ENCODE data around the gene OPCML. TPM values are rescaled to one million over a fixed set of nuclear protein-coding genes. Genes with fewer than 3 reads are reported as not detected.

Gene OPCML
- total RNA-seq, 1 experiment from 2014 or later: not detected

GRCh38 chr11:132438418-132438817 is 1093.9 kb downstream of the OPCML start:
- CTCF ChIA-PET: no interaction called here
- Histone ChIP-seq H3K36me3 (ENCODE audit: control insufficient read depth, insufficient read depth, low read length) (no peaks in the 10 kb centered on the region), H3K9me3 (ENCODE audit: control insufficient read depth, insufficient read depth, low read depth, low read length) (no peaks in the 10 kb centered on the region), H3K4me1 (ENCODE audit: control insufficient read depth, insufficient read depth, low read length) (no peaks in the 10 kb centered on the region), H3K4me3 (ENCODE audit: low read depth in 2 of 2, low read length in 2 of 2) (no peak overlapping the region), H3K27ac (ENCODE audit: low read length) (no peak overlapping the region), H3K27me3 (ENCODE audit: control insufficient read depth, insufficient read depth, low read length) (no peaks in the 10 kb centered on the region)
- POLR2A ChIA-PET: no interaction called here
- intact Hi-C loops (cut with micrococcal nuclease; ENCODE audit: unreplicated experiment) (no loop called here), in situ Hi-C loops (cut with HindIII; ENCODE audit: low pct_unique_long_range_greater_than_20kb, low sequenced_read_pairs) (no loop called here)
- DNase-seq (ENCODE audit: low read depth, low spot score): no peak
- TF ChIP-seq POLR2AphosphoS5 (IDR thresholded peaks at IDR 0.05; ENCODE audit: low read depth, low read length) (no peak), SIN3A (IDR thresholded peaks at IDR 0.05; ENCODE audit: borderline replicate concordance, insufficient read depth, low read depth, low read length) (no peak), TCF7L2 (IDR thresholded peaks at IDR 0.05; ENCODE audit: low read depth, low read length) (no peak), REST (IDR thresholded peaks at IDR 0.05; ENCODE audit: insufficient read depth in 1 of 2, low read depth in 2 of 2, low read length in 1 of 2) (no peak)
- TF ChIP-seq, protein P1, sequence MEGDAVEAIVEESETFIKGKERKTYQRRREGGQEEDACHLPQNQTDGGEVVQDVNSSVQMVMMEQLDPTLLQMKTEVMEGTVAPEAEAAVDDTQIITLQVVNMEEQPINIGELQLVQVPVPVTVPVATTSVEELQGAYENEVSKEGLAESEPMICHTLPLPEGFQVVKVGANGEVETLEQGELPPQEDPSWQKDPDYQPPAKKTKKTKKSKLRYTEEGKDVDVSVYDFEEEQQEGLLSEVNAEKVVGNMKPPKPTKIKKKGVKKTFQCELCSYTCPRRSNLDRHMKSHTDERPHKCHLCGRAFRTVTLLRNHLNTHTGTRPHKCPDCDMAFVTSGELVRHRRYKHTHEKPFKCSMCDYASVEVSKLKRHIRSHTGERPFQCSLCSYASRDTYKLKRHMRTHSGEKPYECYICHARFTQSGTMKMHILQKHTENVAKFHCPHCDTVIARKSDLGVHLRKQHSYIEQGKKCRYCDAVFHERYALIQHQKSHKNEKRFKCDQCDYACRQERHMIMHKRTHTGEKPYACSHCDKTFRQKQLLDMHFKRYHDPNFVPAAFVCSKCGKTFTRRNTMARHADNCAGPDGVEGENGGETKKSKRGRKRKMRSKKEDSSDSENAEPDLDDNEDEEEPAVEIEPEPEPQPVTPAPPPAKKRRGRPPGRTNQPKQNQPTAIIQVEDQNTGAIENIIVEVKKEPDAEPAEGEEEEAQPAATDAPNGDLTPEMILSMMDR (IDR thresholded peaks at IDR 0.05): no peak
- no TSS peak for BruUV-seq (replicated peaks)
- no peak for ATAC-seq

DNA sequence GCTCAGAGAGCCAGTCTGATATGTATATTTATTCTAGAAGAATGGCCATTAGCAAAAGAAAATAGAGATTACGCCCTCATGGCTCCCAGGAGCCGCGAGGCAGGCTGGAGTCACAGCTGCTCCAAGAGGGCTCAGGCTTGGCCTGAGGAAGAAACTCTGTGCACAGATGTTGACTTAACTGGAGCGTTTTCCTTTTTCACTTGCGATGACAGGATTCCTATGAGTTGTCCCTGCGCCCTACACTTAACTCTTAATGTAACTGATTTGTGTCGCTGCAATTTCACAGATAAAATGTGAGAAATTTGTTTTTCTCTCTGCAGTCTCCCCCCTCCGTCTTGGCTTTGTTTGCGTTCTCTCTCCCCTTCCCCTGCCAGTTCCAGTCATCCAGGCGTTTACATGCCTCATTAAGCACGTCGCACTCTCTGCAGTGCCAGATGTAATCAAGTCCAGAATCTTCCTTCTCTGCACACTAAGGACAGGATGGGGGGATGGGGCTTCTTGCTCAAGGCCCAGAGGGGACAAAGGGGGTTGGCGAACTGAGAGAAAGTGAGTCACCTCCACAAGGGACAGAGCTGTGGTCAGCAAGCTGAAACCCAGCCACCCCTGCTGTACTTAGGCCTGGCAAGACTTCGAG is 1101.8 kb downstream of the OPCML start:
- no peaks in the 10 kb centered on the region for H3K36me3 ChIP-seq (ENCODE audit: control insufficient read depth, insufficient read depth, low read length)
- H3K27ac ChIP-seq (ENCODE audit: low read length): no peak overlapping the region
- POLR2A ChIA-PET: no interaction called here
- CTCF ChIA-PET: no interaction called here
- in situ Hi-C loops (cut with HindIII; ENCODE audit: low pct_unique_long_range_greater_than_20kb, low sequenced_read_pairs) (no loop called here), intact Hi-C loops (cut with micrococcal nuclease; ENCODE audit: unreplicated experiment) (no loop called here)
- H3K4me1 ChIP-seq (ENCODE audit: control insufficient read depth, insufficient read depth, low read length): no peaks in the 10 kb centered on the region
- no peaks in the 10 kb centered on the region for H3K9me3 ChIP-seq (ENCODE audit: control insufficient read depth, insufficient read depth, low read depth, low read length)
- TF ChIP-seq REST (IDR thresholded peaks at IDR 0.05; ENCODE audit: insufficient read depth in 1 of 2, low read depth in 2 of 2, low read length in 1 of 2) (no peak), SIN3A (IDR thresholded peaks at IDR 0.05; ENCODE audit: borderline replicate concordance, insufficient read depth, low read depth, low read length) (no peak), POLR2AphosphoS5 (IDR thresholded peaks at IDR 0.05; ENCODE audit: low read depth, low read length) (no peak), TCF7L2 (IDR thresholded peaks at IDR 0.05; ENCODE audit: low read depth, low read length) (no peak)
- TF ChIP-seq, protein P1 (IDR thresholded peaks at IDR 0.05): no peak
- no peaks in the 10 kb centered on the region for H3K27me3 ChIP-seq (ENCODE audit: control insufficient read depth, insufficient read depth, low read length)
- ATAC-seq (no peak), DNase-seq (ENCODE audit: low read depth, low spot score) (no peak)
- no peak overlapping the region for H3K4me3 ChIP-seq (ENCODE audit: low read depth in 2 of 2, low read length in 2 of 2)
- no TSS peak for BruUV-seq (replicated peaks)
